GM19239 (cell line): Measurements from ENCODE around the gene SPTB.

Source experiments
- DNase-seq: peaks from one replicate; pipeline ENCODE4 v3.0.0; 2011; ENCODE audit warnings: low spot score; ENCODE audit not compliant: insufficient read length
- FAIRE-seq: peaks from 2 replicates; lab custom pipeline; 2011; peaks lifted over from hg19 to GRCh38; lab: Jason Lieb, UNC

The SPTB gene

GRCh38 chr14:64703395-64704142 lies 176.1 kb downstream of the SPTB start:
- FAIRE-seq (no peak), DNase-seq (no peak)

GRCh38 chr14:64702493-64703394 lies 177.0 kb downstream of the SPTB start:
- FAIRE-seq: no peak
- DNase-seq: no peak

GRCh38 chr14:64701660-64702059 lies 178.0 kb downstream of the SPTB start:
- no peak for FAIRE-seq
- DNase-seq: no peak

GRCh38 chr14:64700894-64701293 lies 178.8 kb downstream of the SPTB start:
- FAIRE-seq: no peak

GRCh38 chr14:64700290-64700689 lies 179.4 kb downstream of the SPTB start:
- FAIRE-seq: no peak

More at GRCh38 chr14:64700894-64701293, 178.8 kb downstream of the SPTB start:
- no peak for DNase-seq

GRCh38 chr14:64698903-64699302 lies 180.8 kb downstream of the SPTB start:
- FAIRE-seq: no peak
- no peak for DNase-seq

More at GRCh38 chr14:64700290-64700689, 179.4 kb downstream of the SPTB start:
- DNase-seq: no peak

GRCh38 chr14:64696355-64696857 lies 183.3 kb downstream of the SPTB start:
- DNase-seq (no peak), FAIRE-seq (no peak)
